ENCODE results near the gene SORL1.

Gene SORL1

DNA sequence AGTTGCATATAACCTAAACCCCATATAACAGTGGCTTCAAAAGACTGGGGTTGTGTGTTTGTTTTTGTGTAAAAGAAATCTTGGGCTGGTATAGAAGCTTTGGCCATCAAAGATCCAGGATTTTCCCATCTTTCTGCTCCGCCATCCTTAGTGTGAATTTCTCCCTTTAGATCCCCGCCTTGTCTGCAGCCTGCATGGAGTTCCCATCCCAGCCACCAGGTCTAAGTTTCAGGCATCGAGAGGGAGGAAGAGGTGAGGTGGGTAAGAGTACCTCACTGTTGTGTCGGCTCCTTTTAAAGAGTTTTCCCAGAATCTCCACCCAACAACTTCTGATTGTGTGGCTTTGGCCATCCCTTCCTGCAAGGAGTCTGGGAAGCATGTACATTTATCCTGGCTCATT is 196.2 kb downstream of the SORL1 start:
- no peak for TF ChIP-seq FOXM1 (IDR thresholded peaks at IDR 0.05; ENCODE audit: borderline replicate concordance, low read depth)
- TF ChIP-seq TAF1 (IDR thresholded peaks at IDR 0.05; ENCODE audit: low read depth) = no peak
- TF ChIP-seq YY1 (IDR thresholded peaks at IDR 0.05; ENCODE audit: low read depth) = no peak
- no peak for TF ChIP-seq TEAD4 (IDR thresholded peaks at IDR 0.05)
- TF ChIP-seq, protein P1, sequence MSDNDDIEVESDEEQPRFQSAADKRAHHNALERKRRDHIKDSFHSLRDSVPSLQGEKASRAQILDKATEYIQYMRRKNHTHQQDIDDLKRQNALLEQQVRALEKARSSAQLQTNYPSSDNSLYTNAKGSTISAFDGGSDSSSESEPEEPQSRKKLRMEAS (IDR thresholded peaks at IDR 0.05) = no peak
- no peak for TF ChIP-seq RAD21 (IDR thresholded peaks at IDR 0.05; ENCODE audit: low read depth)
- no peak for TF ChIP-seq CREB1 (IDR thresholded peaks at IDR 0.05; ENCODE audit: low read depth)
- TF ChIP-seq EGR1 (IDR thresholded peaks at IDR 0.05) = no peak
- TF ChIP-seq EP300 (IDR thresholded peaks at IDR 0.05; ENCODE audit: borderline replicate concordance) = no peak
- TF ChIP-seq, protein P2, sequence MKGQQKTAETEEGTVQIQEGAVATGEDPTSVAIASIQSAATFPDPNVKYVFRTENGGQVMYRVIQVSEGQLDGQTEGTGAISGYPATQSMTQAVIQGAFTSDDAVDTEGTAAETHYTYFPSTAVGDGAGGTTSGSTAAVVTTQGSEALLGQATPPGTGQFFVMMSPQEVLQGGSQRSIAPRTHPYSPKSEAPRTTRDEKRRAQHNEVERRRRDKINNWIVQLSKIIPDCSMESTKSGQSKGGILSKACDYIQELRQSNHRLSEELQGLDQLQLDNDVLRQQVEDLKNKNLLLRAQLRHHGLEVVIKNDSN (IDR thresholded peaks at IDR 0.05) = no peak
- TF ChIP-seq CEBPB (IDR thresholded peaks at IDR 0.05) = no peak
- TF ChIP-seq, protein P3, sequence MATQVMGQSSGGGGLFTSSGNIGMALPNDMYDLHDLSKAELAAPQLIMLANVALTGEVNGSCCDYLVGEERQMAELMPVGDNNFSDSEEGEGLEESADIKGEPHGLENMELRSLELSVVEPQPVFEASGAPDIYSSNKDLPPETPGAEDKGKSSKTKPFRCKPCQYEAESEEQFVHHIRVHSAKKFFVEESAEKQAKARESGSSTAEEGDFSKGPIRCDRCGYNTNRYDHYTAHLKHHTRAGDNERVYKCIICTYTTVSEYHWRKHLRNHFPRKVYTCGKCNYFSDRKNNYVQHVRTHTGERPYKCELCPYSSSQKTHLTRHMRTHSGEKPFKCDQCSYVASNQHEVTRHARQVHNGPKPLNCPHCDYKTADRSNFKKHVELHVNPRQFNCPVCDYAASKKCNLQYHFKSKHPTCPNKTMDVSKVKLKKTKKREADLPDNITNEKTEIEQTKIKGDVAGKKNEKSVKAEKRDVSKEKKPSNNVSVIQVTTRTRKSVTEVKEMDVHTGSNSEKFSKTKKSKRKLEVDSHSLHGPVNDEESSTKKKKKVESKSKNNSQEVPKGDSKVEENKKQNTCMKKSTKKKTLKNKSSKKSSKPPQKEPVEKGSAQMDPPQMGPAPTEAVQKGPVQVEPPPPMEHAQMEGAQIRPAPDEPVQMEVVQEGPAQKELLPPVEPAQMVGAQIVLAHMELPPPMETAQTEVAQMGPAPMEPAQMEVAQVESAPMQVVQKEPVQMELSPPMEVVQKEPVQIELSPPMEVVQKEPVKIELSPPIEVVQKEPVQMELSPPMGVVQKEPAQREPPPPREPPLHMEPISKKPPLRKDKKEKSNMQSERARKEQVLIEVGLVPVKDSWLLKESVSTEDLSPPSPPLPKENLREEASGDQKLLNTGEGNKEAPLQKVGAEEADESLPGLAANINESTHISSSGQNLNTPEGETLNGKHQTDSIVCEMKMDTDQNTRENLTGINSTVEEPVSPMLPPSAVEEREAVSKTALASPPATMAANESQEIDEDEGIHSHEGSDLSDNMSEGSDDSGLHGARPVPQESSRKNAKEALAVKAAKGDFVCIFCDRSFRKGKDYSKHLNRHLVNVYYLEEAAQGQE (IDR thresholded peaks at IDR 0.05; ENCODE audit: low read depth) = no peak
- no peak for TF ChIP-seq ZBTB7A (IDR thresholded peaks at IDR 0.05; ENCODE audit: low read depth)
- TF ChIP-seq TCF12 (IDR thresholded peaks at IDR 0.05; ENCODE audit: low read depth) = no peak
- no peak for TF ChIP-seq NFIC (IDR thresholded peaks at IDR 0.05)

DNA sequence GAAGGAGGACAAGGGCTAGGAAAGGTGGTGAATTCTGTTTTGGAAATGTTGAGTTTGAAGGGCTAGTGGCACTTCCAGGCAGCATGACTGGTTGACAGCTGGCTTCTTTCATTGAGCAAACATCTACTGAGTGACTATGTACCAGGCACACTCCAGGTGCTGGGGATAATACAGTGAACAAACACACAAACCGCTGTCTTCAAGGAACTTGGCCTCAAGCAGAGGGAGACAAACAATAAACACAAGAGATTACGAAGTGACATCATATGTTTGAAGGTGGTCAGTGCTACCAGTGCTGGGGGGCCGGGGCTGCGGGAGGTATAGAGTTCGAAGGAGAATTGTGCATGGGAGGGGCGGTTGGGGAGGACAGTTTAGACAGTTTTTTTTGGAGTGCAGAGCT is 197.7 kb downstream of the SORL1 start:
- TF ChIP-seq TCF12 (IDR thresholded peaks at IDR 0.05; ENCODE audit: low read depth) (no peak), CEBPB (IDR thresholded peaks at IDR 0.05) (no peak), NFIC (IDR thresholded peaks at IDR 0.05) (no peak), RAD21 (IDR thresholded peaks at IDR 0.05; ENCODE audit: low read depth) (no peak), TAF1 (IDR thresholded peaks at IDR 0.05; ENCODE audit: low read depth) (no peak), CREB1 (IDR thresholded peaks at IDR 0.05; ENCODE audit: low read depth) (no peak), TEAD4 (IDR thresholded peaks at IDR 0.05) (no peak)
- TF ChIP-seq, protein P3 (IDR thresholded peaks at IDR 0.05; ENCODE audit: low read depth) = no peak
- TF ChIP-seq, protein P1 (IDR thresholded peaks at IDR 0.05) = no peak

DNA sequence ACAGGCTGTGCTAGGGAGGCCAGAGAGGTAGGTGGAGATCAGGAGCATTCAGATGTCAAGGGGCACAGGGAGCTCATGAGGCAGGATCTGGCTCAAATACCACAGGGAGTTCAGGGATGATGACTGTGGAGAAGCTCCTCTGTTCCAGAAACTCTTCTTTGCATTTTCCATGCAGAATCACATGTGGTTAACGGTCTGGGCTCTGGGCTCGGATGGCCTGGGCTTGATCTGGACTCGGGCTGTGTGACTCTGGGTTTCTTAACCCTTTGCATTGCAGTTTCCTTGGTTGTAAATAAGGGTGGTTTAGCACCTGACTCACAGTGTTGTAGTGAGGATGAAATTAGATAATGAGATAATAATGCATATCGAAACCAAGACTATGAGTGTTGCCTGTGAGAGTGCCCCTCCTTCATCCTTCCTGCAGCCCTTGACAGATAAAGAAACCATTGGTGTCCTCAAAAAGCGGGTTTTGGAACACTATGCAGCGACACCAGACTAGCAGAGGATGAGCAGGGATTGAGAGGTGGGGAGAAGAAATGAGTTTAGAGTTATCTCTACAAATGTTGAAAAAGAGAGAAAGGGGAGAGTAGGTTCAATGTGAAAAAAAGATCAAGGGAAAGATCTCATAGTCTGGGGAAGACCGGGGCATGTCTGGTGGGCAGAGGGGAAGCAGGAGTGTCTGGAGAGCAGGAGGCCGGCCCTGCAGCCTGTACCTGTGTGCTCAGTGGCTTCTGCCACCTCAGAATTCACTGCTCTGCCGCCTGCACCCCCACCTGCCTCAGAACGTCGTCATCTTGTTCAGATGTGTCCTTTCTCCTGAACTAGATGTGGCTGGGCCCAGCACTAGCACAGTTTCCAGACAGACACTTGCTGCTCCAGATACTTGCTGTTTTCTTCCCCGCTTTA is 198.5 kb downstream of the SORL1 start:
- TF ChIP-seq RAD21 (IDR thresholded peaks at IDR 0.05; ENCODE audit: low read depth) (no peak), YY1 (IDR thresholded peaks at IDR 0.05; ENCODE audit: low read depth) (no peak)

DNA sequence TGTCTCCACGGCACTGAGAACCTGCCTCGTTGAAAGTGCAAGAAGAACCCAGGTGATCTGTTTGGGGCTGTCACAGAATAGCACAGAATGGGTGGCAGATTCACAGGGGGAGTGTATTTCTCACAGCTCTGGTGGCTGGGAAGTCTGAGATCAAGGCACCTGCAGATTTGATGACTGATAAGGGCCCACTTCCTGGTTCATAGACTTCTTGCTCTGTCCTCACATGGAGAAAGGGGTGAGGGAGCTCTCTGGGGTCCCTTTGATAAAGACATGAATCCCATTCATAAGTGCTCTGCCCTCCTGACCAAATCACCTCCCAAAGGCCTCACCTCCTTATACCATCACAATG is 199.1 kb downstream of the SORL1 start:
- TF ChIP-seq, protein P3 (IDR thresholded peaks at IDR 0.05; ENCODE audit: low read depth) = no peak

DNA sequence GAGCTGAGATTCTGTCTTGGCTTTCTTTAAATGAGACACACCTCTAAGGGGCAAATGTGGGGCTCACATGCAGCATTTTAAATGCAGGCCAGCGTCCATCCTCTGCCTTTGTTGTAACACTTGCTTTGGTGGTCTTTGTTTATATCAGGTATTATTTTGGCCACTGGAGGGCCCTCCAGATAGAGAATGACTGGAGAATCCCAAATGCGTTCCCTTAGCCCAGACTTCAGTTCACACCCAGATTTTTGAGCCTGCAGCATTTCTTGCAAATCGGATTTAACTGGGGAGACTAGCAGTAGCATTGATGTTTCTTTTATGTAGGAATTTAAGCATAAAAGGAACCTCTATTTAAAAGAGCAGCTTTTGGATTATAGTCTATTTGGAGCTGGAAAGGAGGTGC is 200.9 kb downstream of the SORL1 start:
- TF ChIP-seq RAD21 (IDR thresholded peaks at IDR 0.05; ENCODE audit: low read depth) = peak; percentile 59
- TF ChIP-seq, protein P2 (IDR thresholded peaks at IDR 0.05) = no peak
